ENCODE measurements around the gene KCNQ5. TPM values are rescaled to one million over a fixed set of nuclear protein-coding genes. Genes with fewer than 3 reads are reported as not detected.

Gene KCNQ5
- total RNA-seq, 1 experiment from 2014 or later = not detected

DNA sequence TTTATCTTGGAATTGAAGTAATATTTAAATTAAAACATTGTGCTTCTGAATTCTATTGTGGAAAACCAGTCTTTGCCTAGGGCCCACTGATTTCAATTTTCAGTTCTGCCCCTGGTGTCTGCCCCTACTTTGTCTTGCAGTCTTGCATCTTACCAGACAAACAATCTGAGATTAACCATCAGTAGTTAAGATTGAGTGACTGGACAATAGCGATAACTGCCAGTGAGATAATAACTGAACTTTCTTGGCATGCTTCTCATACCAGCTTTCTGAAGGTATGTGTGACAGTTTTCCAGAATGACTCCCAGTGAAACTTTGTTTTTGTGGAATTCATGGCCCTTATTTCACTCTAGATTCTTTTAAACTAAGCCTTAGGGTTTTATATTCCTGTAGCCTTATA is 53.5 kb downstream of the KCNQ5 start:
- DNase-seq (ENCODE audit: low read depth) = no peak

DNA sequence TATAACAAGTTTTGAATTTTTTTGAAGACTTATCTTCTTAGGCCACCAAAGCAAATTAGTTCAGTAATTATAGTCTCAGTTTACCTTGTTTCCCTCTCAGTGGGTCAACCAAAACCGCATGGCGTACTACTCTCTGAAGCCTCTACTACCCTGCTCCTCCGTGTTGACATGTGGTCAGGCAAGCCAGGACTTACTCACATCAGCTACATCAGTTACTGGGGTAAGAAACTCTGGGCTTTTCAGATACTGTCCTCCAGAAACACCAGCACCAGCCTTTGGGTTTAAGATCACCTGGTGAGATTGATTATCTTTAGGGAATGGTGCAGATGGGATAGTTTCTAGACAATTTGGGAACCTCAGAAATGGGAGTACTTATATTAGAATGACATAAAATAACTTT is 55.1 kb downstream of the KCNQ5 start:
- no peak for DNase-seq (ENCODE audit: low read depth)

DNA sequence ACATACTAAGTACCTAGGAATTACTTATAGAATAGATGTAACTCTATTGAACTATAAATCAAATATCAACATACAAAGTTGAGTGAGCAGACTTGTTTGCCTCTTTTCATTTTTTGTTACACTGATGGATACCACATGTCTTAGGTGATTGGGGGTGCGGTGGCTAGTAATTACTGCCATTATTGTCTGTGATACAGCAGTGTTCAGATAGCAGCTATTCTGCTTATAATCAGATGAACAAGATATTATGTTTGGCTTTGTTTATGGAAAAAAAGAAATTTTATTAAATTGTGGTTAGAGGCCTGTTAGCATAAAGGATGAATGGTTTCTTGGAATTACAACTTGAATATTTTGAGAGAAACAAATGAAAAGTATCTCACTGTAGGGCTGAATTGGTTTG is 55.9 kb downstream of the KCNQ5 start:
- DNase-seq (ENCODE audit: low read depth) = no peak

DNA sequence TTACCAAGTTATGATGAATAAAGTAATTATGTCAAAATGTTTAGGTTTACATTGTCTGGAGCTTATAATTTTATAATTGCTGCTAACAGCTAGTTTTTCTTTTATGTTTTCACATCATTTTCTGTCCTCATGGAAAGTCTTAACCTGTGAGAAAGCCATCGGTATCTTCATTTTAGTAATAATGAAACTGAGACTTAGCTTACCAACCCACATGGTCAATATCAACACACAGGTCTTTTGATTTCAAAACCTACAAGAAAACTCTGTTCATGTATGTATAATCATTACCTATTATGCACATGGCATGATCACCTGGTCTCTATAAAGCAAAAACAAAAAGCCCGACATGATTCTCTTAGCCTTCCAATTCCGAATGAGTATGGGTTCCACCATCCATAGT is 61.9 kb downstream of the KCNQ5 start:
- no peak for DNase-seq (ENCODE audit: low read depth)

DNA sequence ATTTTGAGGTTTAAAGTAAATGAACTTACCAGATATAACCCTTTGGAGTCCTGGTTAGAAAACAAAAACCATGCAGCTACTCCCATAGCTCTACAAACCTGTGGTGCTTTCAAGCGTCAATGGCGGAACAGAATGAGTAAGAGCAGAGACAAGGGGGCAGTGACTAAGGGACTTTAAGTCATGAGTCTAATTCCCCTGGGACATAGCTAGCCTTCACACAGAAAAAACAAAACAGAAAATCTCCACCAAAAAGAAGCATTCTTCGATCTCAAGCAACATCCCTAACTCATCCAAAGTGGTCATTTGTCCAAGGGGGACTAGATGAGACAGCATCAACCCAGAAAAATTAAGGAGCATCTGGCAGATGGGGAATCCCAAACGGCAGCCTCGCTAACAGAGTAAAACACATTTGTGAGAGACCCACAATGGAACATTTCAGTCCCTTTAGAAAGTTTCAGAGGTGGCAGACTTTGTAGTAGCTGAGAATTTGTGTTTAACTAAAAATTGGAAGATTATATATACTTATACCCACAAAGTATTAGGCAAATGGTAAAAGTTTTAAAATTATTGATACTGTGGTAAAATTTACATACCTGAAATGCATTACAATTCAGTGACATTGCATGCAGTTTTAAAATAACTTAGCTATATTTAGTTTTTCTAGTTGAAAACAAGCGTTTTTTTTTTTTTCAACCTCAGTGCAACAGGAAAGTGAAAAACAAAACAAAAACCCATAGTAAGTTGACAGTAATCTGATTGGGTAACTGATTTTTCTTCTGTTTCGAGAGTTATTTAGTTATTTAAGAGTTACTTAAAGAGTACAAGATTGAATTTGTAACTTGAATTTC is 67.5 kb downstream of the KCNQ5 start:
- DNase-seq (ENCODE audit: low read depth) = no peak

DNA sequence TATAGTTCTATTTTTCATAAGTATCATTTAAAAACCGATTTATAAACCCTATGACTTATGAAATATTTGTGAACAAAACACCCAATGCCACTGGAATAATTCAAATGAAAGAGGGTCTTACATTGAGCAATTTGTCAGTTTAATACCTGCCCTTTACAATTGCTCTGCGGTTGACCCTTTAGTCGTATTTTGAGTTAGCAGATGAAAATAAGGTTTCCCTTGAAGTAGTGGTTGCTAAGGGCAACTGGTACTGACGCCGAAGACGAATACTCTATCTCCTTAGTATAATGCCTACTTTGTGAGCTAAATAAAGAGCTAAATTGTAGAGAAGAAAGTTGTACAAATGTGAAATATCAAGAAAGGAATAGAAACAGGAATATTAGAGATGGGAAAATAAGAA is 69.4 kb downstream of the KCNQ5 start:
- DNase-seq (ENCODE audit: low read depth) = no peak

DNA sequence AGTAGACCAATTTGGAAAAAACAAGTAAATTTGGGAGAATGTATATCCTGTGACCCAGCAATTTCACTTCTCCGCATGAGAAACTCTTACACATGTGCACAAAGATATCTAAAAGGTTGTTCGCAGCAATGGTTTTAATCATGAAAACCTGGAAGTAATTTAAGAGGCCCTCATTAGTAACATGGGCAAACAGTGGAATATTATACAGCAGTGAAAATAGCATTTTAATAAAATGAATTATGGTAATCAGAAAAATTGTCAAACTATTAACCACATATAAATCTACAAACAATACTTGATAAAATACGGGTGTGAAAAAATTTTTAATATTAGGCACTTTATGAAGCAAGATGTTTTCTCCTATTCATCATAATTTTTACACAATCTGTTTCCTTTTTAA is 74.2 kb downstream of the KCNQ5 start:
- no peak for DNase-seq (ENCODE audit: low read depth)

DNA sequence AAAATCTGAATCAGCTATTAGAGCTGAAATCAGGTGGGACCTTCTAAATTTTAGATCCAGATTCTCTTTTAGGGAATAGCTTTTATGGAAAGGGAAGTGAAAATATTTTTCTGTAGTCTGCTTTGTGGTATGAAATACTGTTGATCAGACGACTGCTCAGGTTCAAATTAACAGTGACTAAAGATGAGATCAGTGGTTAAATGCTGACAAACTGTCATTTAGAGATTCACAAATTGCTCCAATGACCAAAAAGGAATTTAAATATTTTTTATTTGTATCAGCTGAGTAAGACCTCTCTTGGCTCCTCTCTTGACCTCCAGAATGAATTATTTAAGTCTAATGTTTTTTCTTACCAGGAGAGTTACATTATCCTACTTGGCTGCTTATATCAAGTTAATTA is 77.3 kb downstream of the KCNQ5 start:
- no peak for DNase-seq (ENCODE audit: low read depth)

DNA sequence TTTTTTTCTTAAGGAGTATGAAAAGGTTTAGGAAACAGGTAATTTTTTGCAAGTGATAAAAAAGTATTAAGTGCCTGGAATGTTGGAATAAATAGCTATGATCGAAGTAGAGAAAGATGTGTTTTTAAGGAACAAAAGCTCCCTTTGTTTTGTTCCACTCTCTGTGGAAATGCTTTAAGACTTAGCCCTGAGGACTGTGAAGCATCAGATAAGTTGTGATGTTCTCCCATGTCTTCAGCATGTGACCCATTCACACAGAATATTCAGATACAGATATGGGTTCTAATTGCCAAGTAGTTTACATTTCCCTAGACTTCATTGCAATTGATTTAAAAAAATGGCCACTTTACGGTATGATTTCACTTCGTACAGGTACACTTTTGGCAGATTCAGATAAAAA is 80.6 kb downstream of the KCNQ5 start:
- DNase-seq (ENCODE audit: low read depth) = no peak

DNA sequence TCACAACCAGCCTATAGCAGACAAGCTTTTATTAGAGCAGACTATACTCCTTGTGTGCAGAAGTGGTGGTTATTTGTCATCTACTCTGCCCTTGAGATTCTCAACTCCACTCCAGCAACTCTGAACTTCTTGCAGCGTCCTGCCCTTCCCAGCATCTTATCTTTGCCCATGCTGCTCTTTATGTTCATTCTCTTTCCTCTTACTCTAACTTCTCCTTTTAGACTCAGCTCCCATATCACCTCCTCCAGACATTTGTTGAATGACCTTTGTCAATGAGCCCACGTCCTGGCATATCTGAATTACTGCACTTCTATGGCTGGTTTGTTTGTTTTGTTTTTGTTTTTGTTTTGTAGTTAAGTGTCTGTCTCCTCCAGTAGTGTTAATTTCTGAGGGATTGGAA is 81.2 kb downstream of the KCNQ5 start:
- no peak for DNase-seq (ENCODE audit: low read depth)

DNA sequence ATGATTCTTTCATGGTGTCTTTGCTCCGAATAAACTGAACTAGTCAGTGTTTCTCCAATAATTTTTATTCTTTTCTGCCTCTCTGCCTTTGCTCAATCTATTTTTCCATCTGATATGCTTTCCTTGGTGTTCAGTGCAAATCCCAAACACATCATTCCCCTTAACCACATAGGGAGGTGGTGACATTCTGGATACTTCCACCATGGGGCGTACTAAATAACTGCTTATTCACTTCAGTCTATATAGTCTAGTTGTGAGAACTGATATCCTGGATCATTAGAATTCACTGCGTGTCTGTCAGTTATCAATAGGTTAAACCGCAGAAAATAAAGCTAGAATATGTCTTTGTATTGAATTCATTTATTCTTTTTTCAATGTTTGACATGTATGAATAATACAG is 83.1 kb downstream of the KCNQ5 start:
- DNase-seq (ENCODE audit: low read depth) = no peak

DNA sequence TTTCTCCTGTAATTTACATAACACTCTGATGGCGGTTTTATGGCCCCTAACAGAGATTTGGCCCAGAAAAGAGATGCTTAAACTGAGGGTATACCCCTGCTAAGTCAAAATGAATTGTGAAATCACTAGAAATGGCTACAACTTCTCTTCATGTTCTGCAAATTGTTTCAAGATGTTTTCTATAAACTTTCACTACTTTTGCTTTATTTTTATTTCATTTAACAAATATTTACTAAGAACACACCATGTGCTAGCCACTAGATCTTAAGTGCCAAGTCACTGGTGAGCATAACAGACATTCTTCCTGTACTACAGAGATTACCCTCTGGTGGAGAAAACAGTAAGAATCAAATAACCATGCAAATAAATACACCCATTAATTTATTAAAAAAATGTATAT is 87.6 kb downstream of the KCNQ5 start:
- DNase-seq (ENCODE audit: low read depth) = no peak

DNA sequence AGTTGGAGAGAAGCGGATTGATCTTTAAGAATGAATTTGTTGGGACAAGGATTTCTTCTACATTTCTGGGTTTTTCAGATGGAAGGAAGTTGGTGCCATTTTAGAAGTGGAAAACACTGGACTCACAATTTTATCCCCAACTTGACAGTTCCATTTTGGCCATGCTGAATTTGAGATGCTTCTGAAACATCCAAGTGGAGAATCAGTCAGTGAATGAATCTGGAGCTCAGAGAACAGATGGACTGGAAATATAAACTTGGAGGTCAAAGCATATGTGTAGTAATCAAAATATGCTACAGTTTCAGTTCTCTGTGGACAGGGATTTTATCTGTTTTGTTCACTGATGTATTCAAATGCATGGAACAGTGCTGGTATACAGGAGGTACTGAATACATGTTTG is 89.9 kb downstream of the KCNQ5 start:
- no peak for DNase-seq (ENCODE audit: low read depth)

DNA sequence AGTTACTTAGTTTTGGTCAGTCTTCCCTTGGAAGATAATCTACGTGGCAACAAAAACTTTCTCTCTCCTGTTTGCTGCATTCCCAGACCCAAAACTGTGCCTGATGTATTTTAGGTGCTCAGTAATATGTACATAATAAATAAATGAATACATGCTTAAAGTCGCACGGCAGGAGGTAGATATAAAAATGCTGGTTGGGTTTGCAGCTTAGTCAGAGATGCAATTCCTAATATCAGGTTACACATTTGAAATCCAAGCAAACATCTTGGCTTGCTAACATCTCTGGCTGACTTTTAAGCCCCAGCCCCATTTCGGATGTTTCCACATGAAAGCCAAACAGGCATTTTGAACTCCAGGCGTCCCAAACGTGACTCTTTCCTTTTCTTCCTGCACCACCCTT is 91.0 kb downstream of the KCNQ5 start:
- no peak for DNase-seq (ENCODE audit: low read depth)

DNA sequence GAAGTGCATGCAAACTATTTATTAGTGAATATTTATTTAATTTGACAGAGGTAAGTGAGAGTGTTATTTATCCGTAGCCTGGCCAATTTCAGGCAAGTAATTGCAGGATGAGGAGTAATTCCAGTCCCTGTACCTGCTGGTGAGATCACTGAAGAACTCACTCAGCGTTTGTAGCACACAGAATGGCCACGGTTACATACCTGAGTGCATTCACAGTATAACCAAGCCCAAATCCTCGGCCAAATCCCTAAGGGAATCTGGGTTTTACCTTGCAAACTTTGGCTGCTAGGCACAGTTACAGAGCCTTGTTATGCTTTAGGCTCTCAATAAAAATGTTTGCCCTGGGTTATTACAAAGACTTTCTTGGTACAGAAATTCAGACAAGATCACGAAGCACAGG is 93.3 kb downstream of the KCNQ5 start:
- no peak for DNase-seq (ENCODE audit: low read depth)

DNA sequence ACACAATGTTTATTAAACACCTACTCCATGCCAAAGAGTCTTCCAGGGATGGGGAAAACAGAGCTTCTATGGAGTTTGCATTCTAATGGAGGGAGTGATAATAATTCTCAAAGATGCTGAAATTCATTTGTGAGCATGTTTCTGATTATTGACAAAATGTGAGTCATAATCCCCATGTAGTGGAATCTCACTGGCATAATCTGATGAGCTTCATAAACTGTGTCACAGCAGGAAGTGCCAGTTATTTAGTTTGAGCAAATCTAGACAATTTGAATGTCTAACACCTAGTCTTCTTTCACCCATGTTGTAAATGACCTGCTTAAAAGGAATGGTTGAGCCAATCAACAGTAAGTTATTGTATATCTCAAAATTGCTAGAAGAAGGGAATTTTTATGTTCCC is 95.1 kb downstream of the KCNQ5 start:
- DNase-seq (ENCODE audit: low read depth) = no peak

DNA sequence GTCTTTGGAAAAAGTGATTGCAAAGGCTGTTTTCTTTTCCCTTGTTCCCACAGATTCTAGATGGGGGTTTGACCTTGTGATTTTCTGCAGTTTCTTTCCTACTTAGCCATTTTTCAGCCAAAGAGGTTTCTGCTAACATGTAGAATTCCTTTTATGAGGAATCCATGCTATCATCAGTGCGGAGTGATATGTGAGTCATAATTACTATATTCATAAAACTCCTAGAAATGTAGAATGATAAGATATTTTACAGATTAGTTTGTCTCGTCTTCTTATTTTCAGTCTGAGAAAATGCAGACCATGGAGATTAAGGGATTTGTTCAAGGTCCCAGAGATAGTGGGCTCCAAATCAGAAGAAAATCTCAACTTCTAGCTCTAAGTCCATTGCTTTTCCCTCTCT is 98.6 kb downstream of the KCNQ5 start:
- DNase-seq (ENCODE audit: low read depth) = no peak

DNA sequence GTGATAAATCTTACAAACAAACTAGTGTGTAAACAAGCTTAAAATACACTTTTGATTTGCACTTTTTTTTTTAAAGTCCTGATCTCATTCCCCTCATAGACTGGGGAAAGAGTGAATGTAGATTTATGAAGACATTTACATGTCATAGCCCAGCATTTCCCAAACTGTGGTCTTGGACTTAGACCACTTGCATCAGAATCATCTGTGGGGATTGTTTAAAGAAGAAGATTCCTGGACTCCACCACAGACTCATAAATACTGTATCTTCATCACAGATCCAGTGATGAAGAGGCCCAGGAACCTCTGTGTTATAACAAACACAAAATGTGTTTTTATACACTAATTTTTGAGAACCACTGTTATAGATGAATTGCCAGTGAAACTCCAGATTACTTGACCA is 99.5 kb downstream of the KCNQ5 start:
- no peak for DNase-seq (ENCODE audit: low read depth)

DNA sequence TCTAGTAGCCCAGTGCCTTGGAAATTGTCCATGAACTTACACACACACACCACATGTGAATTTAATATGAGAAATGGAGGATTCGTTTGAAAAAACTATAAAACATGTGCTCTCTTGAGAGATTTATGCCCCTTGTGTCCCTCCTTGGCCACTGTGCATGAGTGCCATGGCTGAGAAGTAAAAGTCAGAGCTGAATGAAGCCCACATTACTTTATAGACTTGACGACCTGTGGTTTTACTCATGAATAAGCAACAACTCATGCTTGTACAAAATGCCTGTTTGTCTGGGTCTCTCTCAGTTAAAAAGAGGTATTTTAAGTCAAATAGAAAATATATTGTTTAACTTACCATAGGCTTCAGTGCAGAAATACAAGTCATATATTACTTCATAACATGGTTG is 102.7 kb downstream of the KCNQ5 start:
- DNase-seq (ENCODE audit: low read depth) = peak; percentile 3

DNA sequence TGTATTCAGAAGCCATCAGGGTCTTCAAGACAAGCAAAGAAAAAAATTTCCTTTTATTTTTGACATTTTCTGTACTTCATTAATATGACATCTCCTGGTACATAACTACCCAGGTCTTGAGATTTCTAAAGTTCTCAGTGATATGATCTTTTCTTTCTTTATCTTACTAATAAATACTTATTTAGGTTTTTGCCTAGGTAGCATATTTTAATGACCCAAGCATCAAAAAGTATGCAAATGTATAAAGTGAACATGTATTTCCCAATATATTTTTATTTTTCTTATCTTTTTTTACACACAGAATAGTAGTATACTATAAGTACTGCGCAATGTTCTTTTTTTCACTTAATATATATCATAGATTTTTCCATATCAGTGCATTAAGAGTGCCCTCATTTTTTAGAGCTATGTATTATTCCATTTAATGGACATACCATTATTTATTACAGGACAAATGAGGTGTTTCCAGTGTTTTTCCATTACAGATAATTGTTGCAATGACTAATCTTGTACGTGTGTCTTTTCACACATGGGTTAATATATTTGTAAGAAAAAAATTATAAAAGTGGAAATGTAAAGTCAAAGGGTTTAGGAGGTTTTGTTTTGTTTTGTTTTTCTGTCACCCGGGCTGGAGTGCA is 107.0 kb downstream of the KCNQ5 start:
- DNase-seq (ENCODE audit: low read depth) = no peak

DNA sequence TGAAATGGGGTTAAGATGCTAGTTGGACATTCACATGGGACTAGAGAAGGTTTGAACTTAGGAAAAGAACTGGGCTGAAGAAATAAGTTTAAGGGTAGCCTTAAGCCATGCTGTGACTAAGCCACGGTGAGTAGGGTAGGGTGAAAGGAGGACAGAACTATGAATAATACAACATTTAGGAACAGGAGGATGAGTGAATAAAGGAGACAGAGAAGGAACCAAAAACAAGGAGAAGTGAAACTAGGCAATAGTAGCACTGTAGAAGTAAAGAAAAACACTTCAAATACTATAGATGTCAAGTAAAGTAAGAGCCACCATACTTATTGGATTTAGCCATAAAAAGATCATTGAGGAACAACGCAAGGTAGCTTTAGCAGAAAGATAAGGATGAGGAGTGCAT is 111.2 kb downstream of the KCNQ5 start:
- no peak for DNase-seq (ENCODE audit: low read depth)

DNA sequence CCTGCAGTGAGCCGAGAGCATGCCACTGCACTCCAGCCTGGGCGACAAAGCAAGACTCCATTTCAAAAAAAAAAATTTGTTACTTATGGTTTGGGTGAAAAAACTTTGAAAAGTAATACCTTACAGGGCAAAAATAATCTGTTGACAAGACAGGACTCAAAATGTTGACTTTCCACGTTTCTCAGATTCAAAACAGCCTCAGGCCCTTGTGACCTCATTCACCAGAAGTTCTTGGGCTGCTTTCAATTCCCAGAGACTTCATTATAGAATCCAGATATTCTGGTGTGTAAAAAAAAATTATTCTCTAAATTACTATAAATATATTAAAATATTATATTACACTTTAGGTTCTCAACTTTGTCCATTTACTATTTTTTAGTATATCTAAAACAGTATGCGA is 116.2 kb downstream of the KCNQ5 start:
- no peak for DNase-seq (ENCODE audit: low read depth)

DNA sequence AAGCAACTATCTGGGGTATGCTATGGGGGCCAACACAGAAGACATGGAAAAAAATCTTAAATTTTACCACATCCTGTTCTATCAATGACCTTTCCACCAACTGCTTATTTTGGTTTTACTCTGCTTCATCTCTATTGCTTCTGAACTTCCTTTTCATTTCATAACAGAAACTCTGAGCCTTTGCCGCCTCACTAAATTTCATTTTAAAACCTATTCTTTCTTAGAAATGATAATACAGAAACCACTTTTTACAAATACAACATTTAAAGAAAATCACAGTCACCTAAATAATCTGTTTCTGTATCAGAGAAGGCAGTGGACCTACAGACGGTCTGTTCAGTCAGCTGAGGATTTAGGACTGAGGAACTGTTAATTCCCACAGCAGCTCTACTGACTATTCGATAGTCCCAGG is 117.5 kb downstream of the KCNQ5 start:
- DNase-seq (ENCODE audit: low read depth) = no peak

DNA sequence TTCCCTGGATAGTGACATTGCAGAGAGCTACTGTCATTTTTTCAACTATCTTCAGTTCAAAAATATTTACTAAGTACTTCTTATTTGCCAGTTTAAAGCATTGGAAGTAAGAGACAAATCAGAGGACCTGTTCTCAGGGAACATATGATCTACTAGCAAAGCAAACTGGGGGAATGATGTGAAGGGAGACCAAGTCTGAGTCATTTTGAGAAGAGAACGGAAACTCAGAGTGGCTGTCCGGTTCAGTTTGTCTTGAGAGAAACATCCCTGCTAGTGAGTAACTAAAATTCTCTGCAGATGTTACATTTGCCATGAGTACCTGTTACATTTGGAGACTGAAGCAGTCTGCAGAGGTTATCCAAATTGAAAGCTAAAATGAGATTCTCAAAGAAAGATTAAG is 118.3 kb downstream of the KCNQ5 start:
- no peak for DNase-seq (ENCODE audit: low read depth)
